Stimulated activated CD8-positive, alpha-beta memory T cell treated with anti-CD3 and anti-CD28 coated beads, Interleukin-4, amount 100 ng/mL, for 24 hours (primary cell): Measurements from ENCODE around the gene SLC36A4.
"Not testable (repeated sequence)": the region's sequence is repeated elsewhere in the genome, so short reads cannot be mapped to it uniquely, and the experiment has no call there.

Experiments used
- DNase-seq: peaks from one replicate; pipeline ENCODE4 v3.0.0-alpha.2; 2020; ENCODE audit warnings: low read depth

SLC36A4 gene

DNA sequence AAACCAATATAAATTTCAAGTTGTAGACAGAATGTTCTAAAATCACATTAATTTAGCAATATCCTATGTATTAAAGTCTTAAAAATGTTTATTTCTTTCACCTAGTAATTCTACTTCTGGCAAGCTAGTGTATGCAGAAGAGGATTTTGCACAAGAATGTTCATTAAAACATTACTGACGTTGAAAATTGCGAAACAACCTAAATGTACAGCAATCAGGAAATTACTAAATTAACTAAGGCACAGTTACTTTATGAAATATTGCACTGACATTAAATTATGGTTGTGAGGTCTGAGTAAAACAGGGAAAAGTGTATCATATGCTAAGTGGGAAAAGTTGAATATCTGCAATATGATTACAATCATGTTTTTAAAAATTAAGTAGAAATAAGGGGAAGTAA is 4.1 kb downstream of the SLC36A4 start:
- no peak for DNase-seq

DNA sequence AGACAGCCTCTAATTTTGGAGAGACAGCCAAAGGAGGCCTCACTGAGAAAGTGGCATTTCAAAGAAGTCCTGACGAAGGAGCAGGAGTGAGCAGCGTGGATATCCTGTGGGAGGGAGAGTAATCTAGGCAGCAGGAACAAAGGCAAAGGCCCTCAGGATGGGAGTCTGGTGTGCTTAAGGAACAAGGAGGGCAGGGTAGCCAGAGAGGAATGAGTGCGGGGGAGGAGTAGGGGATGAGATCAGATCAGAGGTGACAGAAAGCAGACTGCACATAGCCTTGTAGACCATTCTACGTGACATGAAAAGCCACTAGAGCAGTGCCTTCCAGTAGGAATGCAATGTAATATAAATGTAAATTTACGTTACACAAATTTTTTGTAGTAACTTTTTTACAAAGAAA is 5.6 kb downstream of the SLC36A4 start:
- no peak for DNase-seq

DNA sequence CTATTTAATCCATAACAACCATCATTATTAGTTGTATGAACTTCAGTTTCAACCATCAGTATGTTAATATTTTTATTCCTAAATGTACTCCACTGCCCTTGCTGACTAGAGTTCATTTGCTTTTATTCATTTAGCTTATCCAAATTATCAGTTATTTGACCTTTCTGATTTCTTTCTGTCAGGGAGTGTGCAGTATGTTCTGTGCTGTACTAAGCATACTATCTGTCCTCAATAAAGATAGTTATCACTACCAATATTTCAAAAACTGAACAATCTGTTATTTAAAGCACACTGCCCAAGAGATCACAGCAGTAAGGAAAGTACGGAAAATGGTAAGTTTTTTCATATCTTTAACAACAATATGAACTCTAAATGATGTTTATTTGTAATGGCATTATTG is 8.3 kb downstream of the SLC36A4 start:
- DNase-seq, result no peak

DNA sequence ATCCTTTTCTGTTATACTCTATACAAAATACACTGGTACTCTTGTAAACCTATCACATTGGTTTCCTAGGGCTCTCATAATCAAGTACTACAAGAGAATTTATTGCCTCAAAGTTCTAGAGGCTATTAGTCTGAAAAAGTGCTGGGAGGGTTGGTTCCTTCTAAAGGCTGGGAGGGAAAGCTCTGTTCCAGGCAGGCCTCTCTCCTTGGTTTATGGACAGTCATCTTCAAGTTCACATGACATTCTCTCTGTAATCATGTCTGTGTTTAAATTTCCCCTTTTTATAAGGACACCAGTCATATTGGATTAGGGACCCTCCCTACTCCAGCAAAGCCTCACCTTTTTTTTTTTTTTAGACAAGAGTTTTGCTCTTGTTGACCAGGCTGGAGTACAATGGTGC is 9.1 kb downstream of the SLC36A4 start:
- no peak for DNase-seq

DNA sequence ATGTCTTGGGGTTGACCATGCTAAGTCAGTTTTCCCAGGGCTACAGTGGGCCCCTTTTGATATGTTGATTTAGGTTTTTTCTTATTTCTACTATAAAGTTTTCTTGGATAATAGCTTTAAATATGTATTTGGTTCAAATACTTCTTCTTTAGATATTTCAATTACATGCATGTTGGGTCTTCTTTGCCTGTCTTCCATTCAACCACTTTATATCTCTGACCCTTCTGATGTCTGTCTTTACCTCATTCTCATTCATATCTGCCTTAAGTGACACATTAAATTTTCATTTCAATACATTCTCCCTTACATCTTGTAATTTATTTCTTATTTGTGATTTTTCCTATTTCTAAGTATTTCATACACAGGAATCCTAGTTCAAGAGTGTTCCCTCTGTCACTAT is 10.5 kb downstream of the SLC36A4 start:
- DNase-seq, result no peak

DNA sequence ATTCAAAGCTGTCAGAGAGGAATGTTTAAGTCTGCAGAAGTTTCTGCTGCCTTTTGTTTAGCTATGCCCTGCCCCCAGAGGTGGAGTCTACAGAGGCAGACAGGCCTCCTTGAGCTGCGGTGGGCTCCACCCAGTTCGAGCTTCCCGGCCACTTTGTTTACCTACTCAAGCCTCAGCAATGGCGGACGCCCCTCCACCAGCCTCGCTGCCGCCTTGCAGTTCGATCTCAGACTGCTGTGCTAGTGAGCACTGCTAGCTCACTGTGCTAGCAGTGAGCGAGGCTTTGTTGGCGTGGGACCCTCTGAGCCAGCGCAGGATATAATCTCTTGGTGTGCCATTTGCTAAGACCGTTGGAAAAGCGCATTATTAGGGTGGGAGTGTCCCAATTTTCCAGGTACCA is 19.9 kb downstream of the SLC36A4 start:
- not testable (repeated sequence) for DNase-seq

DNA sequence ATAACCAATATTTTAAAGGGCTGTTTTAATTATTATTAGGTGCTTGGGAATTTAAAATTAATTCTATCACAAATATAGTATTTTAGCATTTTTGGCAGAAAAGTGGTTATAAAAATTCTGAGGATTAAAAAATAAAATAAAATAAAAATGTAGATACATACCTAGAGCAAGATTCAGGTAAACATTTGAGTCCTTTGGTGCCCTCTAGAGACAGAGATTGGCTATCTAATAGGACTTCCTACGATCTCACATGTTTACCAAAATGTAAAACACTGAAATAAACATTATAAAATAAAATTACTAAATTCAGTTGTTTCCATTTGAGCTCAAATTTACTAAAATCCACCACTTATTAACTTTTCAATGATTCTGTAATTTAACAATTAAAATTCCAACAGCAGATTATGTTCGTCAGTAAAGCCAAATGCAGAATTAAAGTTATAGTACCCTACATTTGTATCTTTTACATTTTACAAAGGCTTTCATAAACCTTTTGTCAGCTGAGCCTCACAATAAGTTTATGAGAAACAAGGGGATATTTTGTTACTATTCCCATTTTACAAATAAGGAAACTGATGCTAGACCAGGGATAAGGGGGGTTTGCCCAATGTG is 27.7 kb downstream of the SLC36A4 start:
- no peak for DNase-seq

DNA sequence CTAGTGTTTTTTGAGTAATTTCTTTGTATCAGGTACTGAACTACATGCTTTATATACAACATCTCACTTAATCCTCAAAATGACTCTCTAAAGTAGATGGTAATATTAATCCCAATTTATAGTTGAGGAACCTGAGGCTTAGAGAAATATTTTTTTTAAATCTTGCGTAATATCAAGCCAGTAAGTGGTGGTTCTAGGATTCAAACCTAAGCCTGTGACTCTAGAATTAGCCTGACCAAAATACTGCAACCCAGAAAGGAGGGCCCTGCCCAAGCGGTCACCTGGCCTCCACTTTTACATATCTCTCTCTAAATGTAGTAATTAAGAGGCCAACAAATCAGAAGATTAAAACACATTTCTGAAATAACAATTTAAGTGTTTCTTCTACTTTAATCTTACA is 28.6 kb downstream of the SLC36A4 start:
- DNase-seq, result no peak

DNA sequence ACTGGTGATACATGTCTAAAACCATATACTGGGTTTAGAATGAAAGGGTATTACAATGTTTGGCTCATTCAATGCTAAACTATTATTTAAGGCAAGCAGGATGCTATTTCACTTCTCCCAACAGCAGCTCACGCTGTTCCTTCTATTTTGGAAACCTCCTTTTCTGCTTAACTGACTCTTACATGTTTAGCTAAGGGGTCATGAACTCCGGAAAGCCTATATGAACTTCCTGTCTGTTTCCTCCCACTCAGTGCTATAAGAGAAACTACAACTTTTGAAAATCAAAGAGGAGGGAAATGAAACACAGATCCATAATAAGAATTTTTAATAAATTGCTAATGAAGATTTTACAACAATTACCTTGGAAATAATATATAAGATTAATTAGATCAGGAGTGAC is 30.9 kb downstream of the SLC36A4 start:
- DNase-seq, result no peak

DNA sequence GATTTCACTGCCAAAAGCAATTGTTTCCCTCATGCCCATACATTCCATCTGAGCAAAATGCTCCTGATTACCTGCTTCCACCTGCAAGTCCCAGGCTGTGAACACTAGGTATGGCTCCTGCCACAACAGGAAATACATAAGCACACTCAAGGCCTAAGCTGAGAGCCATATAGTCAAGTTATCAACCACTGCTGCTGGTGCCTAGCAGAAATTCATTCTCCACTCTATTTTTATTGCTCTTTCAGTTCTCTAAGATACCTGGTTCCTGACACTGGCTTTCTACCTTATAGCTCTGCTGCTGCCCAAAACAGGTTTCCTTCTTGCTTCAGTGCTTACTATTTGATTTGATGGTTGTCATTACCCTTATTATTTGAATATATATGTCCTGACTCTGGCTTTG is 31.6 kb downstream of the SLC36A4 start:
- no peak for DNase-seq

DNA sequence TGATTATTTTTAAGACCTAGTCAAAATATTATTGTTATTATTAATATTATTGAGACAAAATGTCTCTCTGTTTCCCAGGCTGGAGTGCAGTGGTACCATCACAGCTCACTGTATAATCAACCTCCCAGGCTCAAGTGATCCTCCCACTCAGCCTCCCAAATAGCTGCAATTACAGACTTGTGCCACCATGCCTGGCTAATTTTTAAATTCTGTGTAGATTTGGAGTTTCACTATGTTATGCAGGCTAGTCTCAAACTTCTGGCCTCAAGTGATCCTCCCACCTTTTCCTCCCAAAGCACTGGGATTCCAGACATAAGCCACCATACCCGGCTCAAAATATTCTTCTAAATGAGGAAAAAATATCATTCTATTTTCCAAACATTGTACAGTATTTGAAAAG is 37.0 kb downstream of the SLC36A4 start:
- DNase-seq, result no peak

DNA sequence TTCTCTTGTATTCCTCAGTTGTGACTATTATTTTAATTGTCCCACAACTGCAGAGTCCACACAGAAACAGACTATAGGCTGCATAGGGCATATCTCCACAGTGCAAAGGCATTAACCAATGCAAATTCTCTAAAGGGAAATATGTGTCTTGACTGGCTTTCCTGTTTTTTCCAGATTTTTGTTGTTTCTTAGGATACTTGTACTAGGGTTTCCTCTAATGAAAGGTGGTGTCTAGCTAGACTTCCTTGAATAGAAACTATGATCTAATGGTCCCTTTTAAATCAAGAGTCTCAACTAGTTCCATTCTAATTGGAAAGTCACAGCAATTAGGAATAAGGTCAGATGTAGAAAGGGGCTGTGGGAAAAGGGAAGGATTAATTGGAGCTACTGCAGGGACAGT is 37.6 kb downstream of the SLC36A4 start:
- no peak for DNase-seq

DNA sequence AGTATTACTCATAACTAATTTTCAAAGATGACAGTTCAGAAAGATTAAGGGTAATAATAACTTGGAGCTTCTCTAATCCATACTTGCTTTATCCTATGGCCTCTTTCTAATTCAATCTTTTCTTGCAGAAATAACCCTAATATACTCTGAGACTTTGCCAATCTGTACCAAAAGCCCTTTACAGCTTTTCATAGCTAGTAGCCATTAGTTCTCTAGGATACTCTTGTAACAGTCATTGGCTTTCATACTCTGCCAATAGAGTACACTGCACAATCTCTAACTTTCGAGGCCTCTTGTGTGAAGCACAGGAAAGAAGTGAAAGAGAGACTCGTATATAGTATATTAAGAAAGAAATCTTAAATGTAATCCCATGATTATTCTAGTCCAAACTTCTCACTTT is 38.1 kb downstream of the SLC36A4 start:
- no peak for DNase-seq

DNA sequence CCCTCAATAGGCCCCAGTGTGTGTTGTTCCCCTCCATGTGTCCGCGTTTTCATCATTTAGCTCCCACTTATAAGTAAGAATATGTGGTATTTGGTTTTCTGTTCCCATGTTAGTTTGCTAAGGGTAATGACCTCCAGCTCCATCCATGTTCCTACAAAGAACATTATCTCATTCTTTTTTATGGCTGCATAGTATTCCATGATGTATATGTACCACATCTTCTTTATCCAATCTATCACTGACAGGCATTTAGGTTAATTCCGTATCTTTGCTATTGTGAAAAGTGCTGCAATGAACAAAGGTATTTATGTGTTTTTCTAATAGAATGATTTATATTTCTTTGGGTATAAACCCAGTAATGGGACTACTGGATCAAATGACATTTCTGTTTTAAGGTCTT is 42.1 kb downstream of the SLC36A4 start:
- no peak for DNase-seq

DNA sequence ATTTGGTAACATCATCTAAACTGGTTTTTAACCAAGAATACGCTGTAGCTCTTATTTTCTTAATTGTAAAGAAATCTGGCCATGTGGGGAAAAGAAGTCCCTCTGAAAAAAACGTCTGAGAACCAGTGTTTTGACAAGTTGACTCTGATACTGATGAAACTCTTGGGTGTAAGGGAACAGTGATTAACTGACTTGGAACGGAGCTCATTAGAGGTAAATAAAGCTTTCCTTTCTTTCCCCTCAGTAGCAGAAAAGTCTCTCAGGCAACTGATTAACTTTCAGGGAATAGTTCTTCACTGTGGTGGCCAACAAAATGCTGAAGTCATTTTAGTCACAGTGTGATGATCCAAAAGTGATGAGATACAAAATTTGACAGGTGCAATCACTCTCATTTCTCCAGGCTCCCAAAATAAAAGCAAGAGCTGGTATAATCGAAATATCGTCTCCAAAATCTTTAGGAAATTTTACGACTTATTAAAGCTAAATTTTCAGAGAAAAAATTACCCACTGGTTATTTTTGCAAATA is 52.3 kb downstream of the SLC36A4 start:
- DNase-seq, result no peak

DNA sequence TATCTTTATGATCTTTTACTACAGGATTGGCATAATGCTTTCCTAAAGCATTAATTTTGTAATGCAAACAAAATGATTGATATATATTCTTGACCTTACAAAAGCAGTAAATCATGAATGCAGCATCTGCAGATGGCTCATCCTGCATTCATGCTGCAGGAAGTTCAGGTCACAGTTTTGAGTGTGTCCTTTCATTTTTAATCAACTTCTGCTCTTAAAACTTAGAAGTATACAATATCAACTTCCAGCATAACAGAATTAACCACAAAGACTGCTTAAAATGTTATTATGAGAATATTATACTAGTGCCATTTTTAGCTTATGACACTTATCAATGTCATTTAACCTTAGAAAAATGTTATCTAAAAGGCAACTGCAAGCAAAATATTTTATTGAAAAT is 54.0 kb downstream of the SLC36A4 start:
- no peak for DNase-seq

DNA sequence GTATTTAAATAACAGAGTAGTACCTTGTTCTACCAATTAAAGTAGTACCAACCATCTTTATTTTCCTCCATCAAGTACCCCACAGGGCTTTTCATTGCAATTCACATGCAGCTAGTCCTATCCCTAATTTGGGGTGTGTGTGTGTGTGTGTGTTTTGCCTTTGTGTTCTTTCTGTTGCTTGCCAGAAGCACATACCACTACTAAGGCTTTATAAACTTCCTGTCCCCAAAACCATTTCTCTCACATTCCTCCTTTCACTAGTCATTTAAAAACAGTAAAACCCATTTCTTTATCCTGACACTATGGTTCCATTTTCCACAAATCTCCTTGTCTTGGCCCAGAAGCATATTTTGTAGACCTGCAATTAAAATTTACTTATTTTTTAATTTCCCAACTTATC is 54.6 kb downstream of the SLC36A4 start:
- no peak for DNase-seq

DNA sequence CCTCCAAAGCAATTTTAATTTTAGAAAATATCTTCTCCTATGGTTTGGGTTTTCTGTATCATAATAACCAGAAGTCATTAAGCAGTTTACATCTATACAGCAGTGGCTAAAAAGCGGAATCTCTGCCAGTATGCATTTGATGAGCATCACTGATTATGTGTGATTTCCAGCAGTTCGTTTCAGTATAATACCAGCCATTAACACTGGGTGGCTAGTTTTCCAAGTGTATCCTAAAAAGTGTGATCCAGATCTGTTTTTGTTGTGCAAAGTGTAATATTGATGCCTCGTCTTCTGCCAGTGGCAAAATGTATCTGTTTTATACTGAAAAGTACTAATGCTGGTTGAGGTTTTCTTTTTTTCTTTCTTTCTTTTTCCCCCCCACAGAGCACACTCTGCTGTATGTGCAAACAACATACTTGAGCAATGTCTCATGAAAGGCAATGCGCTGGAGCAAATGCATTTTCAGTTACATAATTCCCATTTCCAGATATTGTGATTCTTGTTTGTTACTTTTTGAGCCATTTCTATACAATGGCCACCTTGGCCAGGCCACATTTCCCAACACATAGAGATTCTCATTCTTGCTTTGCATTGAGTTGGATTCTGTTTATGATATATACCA is 64.2 kb downstream of the SLC36A4 start:
- no peak for DNase-seq

DNA sequence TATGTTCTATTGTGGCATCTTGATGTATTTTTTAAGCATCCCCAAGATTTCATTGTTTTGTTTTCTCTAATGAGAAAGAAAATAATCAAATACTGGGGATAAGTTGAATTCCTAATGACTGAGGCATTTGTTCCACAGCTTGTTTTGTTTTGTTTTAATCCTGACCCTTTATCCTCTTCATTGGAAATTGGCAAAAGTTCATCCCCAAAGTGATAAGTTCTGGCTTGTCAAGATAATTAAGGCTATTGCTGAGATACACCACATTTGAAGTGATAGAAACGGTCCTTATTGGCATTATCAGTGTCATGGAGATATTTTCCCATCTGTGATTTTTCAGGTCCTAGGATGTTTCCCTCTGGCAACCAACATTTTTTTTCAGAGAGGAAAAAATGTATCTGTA is 65.0 kb downstream of the SLC36A4 start:
- DNase-seq, result no peak

DNA sequence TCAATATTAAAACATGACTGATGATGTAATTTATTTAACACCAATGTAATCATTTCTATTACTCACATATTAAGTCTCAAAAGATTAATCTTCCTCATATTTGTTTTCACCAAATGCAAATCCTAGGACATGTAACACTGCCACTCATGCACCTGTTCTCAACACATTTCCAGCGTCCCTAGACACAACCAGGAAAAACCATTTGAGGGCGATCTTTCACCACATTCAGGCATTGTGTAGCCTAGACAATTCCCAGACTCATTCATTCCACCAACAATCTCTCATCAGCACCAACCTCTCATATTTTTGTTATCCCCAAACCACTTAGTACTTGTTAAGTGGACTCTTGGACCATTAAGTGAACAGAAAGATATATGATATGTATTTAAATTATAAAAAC is 66.1 kb downstream of the SLC36A4 start:
- DNase-seq, result no peak

DNA sequence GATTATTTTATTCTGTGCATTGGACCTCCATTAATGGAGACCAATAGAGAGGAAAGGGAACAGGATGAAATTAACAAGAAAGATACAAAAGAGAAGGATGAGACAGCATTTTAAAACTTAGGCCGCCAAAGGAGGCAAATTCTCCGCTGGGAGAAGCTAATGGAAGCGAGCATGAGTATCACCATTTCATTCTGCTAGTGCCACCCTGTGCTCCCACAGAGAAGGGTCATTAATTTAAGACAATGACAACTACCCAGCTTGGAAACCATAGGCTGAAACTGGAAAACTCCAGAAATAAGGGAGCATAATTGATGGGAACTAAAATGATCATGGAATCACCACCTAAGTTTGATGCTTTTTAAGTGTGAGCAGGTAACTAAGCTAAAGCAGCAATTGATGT is 69.2 kb downstream of the SLC36A4 start:
- no peak for DNase-seq

DNA sequence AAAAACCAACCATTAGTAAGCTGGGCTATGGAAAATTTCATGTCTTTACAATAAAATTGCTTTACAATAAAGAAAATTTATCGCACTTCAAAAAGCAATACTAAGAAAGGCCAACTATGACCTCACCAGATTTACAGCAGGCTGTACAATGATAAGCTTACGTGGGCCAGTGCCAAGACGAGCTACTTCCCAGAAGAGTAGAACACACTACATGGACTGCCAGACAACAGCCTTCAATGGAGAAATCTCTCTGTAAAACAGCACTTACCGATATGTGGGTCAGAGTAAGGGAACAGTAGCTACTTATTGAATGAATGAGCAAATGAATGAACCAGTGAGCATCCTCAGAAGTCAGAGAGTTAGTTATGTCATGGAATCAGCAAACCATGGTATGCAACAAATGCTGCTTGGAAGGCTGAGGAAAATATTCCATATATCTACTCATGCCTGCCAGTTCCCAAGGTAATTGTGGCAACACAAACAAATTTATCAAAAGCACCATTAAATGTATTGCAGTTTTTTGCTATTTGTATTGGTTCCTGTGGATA is 74.4 kb downstream of the SLC36A4 start:
- DNase-seq, result no peak

DNA sequence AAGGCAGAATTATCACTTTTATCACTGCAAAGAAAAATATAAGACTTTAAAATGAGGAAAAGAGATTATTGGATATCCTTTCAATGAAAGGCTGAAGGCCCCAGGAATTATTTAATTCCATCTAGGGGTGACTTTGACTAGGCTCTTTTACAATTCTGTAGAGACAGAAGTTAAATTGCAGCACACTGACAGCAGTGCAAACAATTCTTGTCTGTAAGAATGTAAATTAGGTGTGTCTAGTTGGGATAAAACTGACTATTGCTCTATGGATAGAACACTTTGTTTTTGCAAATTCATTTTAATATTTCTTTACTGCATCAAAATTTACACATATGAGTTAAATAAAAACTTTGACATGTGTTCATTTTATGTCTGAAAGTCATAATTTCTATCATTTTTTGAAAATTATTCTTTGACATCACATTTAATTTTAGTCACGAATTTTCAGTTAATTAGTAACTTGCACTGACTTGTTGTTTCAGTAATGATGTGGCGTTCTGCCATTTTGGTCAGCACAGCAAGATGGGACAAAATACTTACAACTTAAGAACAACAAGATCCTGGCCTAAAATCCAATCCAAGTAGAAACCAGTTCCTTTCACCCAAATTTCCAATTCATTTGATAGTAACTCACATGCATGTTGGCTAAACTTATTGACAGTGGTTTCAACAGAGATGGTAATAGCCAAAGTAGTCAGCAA is 75.1 kb downstream of the SLC36A4 start:
- no peak for DNase-seq
